Subcutaneous adipose tissue (tissue), 4 donors: ENCODE data around the gene FER. TPM values are rescaled to one million over a fixed set of nuclear protein-coding genes. Genes with fewer than 3 reads are reported as not detected.

ENCODE experiments used
- CTCF ChIP-seq: fragments of 450-650 bp; IDR thresholded peaks from one replicate; pipeline ENCODE4 v1.5.1; 2016; ENCODE audit warnings: low read depth, mild to moderate bottlenecking, control low read depth, antibody characterized with exemption, moderate library complexity
- total RNA-seq, 4 donors: library from RNA; depleted of rRNA; stranded (reverse); fragments of >200 nt; gene quantifications; one replicate each; pipeline ENCODE4 v1.1.0, GENCODE V29; 2016

FER gene
- total RNA-seq, 4 donors from 2014 or later: 26.9 to 37.4 (median 27.6) TPM

GRCh38 chr5:108935611-108936010, 187.9 kb downstream of the FER start:
- TF ChIP-seq CTCF: no peak

GRCh38 chr5:108937221-108937620, 189.5 kb downstream of the FER start:
- no peak for TF ChIP-seq CTCF

GRCh38 chr5:108940506-108940905, 192.8 kb downstream of the FER start:
- TF ChIP-seq CTCF: no peak

GRCh38 chr5:108941746-108942145, 194.0 kb downstream of the FER start:
- no peak for TF ChIP-seq CTCF

- no peak for TF ChIP-seq CTCF
These were observed 195.0 kb downstream of the FER start for GRCh38 chr5:108942701-108943100.

- no peak for TF ChIP-seq CTCF
These were observed 197.4 kb downstream of the FER start for GRCh38 chr5:108945094-108945493.

- TF ChIP-seq CTCF: no peak
These were observed 198.3 kb downstream of the FER start for GRCh38 chr5:108946008-108946407.

GRCh38 chr5:108947164-108947563, 199.5 kb downstream of the FER start:
- TF ChIP-seq CTCF: no peak
